HFFc6 (cell line): ENCODE measurements around the gene TMEM126B. TPM values are rescaled to one million over a fixed set of nuclear protein-coding genes. Genes with fewer than 3 reads are reported as not detected.
A peak's percentile ranks its signal among the peaks of the same experiment; 100 is the strongest.

ENCODE experiments used
- DNase-seq: peaks from one replicate; pipeline ENCODE4 v3.0.0-alpha.2; 2018
- H3K27ac Mint-ChIP-seq: 2 replicates; pipeline ENCODE4 v1.8.0; 2020; ENCODE audit warnings: mild to moderate bottlenecking, mixed read lengths
- H3K27me3 Mint-ChIP-seq: 2 replicates; pipeline ENCODE4 v1.8.0; 2021; ENCODE audit warnings: mild to moderate bottlenecking, moderate library complexity, mixed read lengths; ENCODE audit not compliant: insufficient read depth
- H3K36me3 Mint-ChIP-seq: 2 replicates; pipeline ENCODE4 v1.8.0; 2021; ENCODE audit warnings: low read depth, mixed read lengths
- H3K4me1 Mint-ChIP-seq: 2 replicates; pipeline ENCODE4 v1.8.0; 2020; ENCODE audit warnings: low read depth, mixed read lengths
- H3K4me3 Mint-ChIP-seq: 2 replicates; pipeline ENCODE4 v1.8.0; 2020; ENCODE audit warnings: mild to moderate bottlenecking, moderate library complexity, mixed read lengths
- H3K9me3 Mint-ChIP-seq: 2 replicates; pipeline ENCODE4 v1.8.0; 2020; ENCODE audit warnings: mild to moderate bottlenecking, mixed read lengths
- CTCF ChIP-seq: fragments of 200-600 bp; sonication (generic); IDR thresholded peaks from 2 replicates; pipeline ENCODE4 v1.5.0; 2021; ENCODE audit warnings: antibody characterized with exemption, mild to moderate bottlenecking
- total RNA-seq, 6 experiments: library from RNA; stranded (reverse); fragmentation: NEBNext Ultra II Directional; extraction: Animal tissue kit (Norgen Biotek cat#: 25700); gene quantifications; 2 replicates in 1 of 6; 3 replicates in 5 of 6; pipeline ENCODE4 v1.2.3, GENCODE V29; 2021

TMEM126B gene
- total RNA-seq, 6 experiments from 2014 or later = 44.0 to 50.5 (median 46.6) TPM

GRCh38 chr11:85663080-85663752, 34.8 kb downstream of the TMEM126B start:
- Mint-ChIP-seq H3K27me3 (0 out of 2 replicates have a peak, but pooled peaks cover 3% of the 10 kb centered on the region), H3K36me3 (peaks cover 56% of the 10 kb centered on the region), H3K9me3 (no peaks in the 10 kb centered on the region), H3K4me3 (peak overlapping the region; percentile 98), H3K27ac (peak overlapping the region; percentile 96), H3K4me1 (peaks cover 47% of the 10 kb centered on the region)
- no peak for TF ChIP-seq CTCF
- no peak for DNase-seq

- no peaks in the 10 kb centered on the region for H3K9me3 Mint-ChIP-seq
- peaks cover 49% of the 10 kb centered on the region for H3K36me3 Mint-ChIP-seq
- peak; percentile 41 for DNase-seq
- peaks cover 40% of the 10 kb centered on the region for H3K4me1 Mint-ChIP-seq
- peak overlapping the region; percentile 98 for H3K4me3 Mint-ChIP-seq
- 0 out of 2 replicates have a peak, but pooled peaks cover 3% of the 10 kb centered on the region for H3K27me3 Mint-ChIP-seq
- H3K27ac Mint-ChIP-seq = peak overlapping the region; percentile 96
- peak; percentile 73 for TF ChIP-seq CTCF
Observed at GRCh38 chr11:85663753-85664614, 35.6 kb downstream of the TMEM126B start.

- peak within 1 kb of the TSS; percentile 96 for H3K27ac Mint-ChIP-seq
- DNase-seq = peak; percentile 94
- peak within 1 kb of the TSS; percentile 98 for H3K4me3 Mint-ChIP-seq
- H3K4me1 Mint-ChIP-seq = peaks cover 31% of the 10 kb centered on the region
- no peak for TF ChIP-seq CTCF
- H3K9me3 Mint-ChIP-seq = no peaks in the 10 kb centered on the region
- H3K27me3 Mint-ChIP-seq = 0 out of 2 replicates have a peak, but pooled peaks cover 3% of the 10 kb centered on the region
- peaks cover 41% of the 10 kb centered on the region for H3K36me3 Mint-ChIP-seq
Observed at GRCh38 chr11:85664615-85665481, 36.5 kb downstream of the TMEM126B start, which contains the start of gene CREBZF. CREBZF (minus strand) TSS chr11:85665129; CDS start chr11:85664875, 254 bp downstream.

- Mint-ChIP-seq H3K9me3 (no peaks in the 10 kb centered on the region), H3K27ac (peak overlapping the region; percentile 47), H3K4me3 (peak overlapping the region; percentile 98; the same call in 1 of the 2 replicates), H3K27me3 (0 out of 2 replicates have a peak, but pooled peaks cover 3% of the 10 kb centered on the region), H3K4me1 (peaks cover 22% of the 10 kb centered on the region), H3K36me3 (peaks cover 32% of the 10 kb centered on the region)
- TF ChIP-seq CTCF = no peak
- no peak for DNase-seq
Observed at GRCh38 chr11:85665733-85666132, 37.3 kb downstream of the TMEM126B start.

GRCh38 chr11:85666687-85667086, 38.3 kb downstream of the TMEM126B start:
- H3K27me3 Mint-ChIP-seq = 0 out of 2 replicates have a peak, but pooled peaks cover 3% of the 10 kb centered on the region
- H3K27ac Mint-ChIP-seq = no peak overlapping the region
- no peak for DNase-seq
- no peak overlapping the region for H3K4me3 Mint-ChIP-seq
- peaks cover 12% of the 10 kb centered on the region for H3K4me1 Mint-ChIP-seq
- no peak for TF ChIP-seq CTCF
- H3K36me3 Mint-ChIP-seq = peaks cover 23% of the 10 kb centered on the region
- H3K9me3 Mint-ChIP-seq = no peaks in the 10 kb centered on the region
